Liver (tissue), 9 donors: Measurements from ENCODE around the gene PEX11G. TPM values are rescaled to one million over a fixed set of nuclear protein-coding genes. Genes with fewer than 3 reads are reported as not detected.

Experiments used
- DNase-seq: peaks from one replicate; pipeline ENCODE4 v3.0.0-alpha.2; 2017; ENCODE audit warnings: low spot score
- H3K27ac ChIP-seq, 2 donors: one replicate each; pipeline ENCODE4 v1.7.0; 2013; ENCODE audit warnings: inconsistent platforms in 2 of 2, low read length in 2 of 2, control low read depth in 1 of 2, low read depth in 1 of 2, mild to moderate bottlenecking in 1 of 2
- H3K27me3 ChIP-seq, 4 donors: one replicate each; pipeline versions ENCODE4 v1.6.1 to v1.7.0; 2013; ENCODE audit warnings: low read length in 3 of 4, inconsistent platforms in 1 of 4, mild to moderate bottlenecking in 1 of 4, moderate library complexity in 1 of 4; ENCODE audit not compliant: control insufficient read depth in 4 of 4, insufficient read depth in 4 of 4
- H3K36me3 ChIP-seq, 4 donors: one replicate each; pipeline versions ENCODE4 v1.6.1 to v1.7.0; 2013; ENCODE audit warnings: low read length in 3 of 4, mild to moderate bottlenecking in 3 of 4, low read depth in 1 of 4, moderate library complexity in 1 of 4; ENCODE audit not compliant: control insufficient read depth in 4 of 4, insufficient read depth in 3 of 4
- H3K4me1 ChIP-seq, 4 donors: one replicate each; pipeline versions ENCODE4 v1.6.1 to v1.7.0; 2013; ENCODE audit warnings: low read length in 3 of 4, mild to moderate bottlenecking in 3 of 4, moderate library complexity in 1 of 4; ENCODE audit not compliant: control insufficient read depth in 4 of 4, insufficient read depth in 4 of 4
- H3K4me3 ChIP-seq, 3 donors: one replicate each; pipeline versions ENCODE4 v1.6.1 to v1.7.0; 2013; ENCODE audit warnings: low read length in 3 of 3, control low read depth in 1 of 3, low read depth in 1 of 3, mild to moderate bottlenecking in 1 of 3
- H3K9ac ChIP-seq, 2 donors: one replicate each; pipeline ENCODE4 v1.7.0; 2013; ENCODE audit warnings: low read length in 2 of 2, mild to moderate bottlenecking in 2 of 2, moderate library complexity in 2 of 2, control low read depth in 1 of 2, low read depth in 1 of 2
- H3K9me3 ChIP-seq, 4 donors: one replicate each; pipeline versions ENCODE4 v1.6.1 to v1.7.0; 2013; ENCODE audit warnings: low read length in 3 of 4; ENCODE audit not compliant: control insufficient read depth in 4 of 4
- ATF3 ChIP-seq: IDR thresholded peaks from 2 replicates; pipeline ENCODE4 v1.6.1; 2016; ENCODE audit warnings: antibody characterized with exemption
- CTCF ChIP-seq: fragments of 150-350 bp; IDR thresholded peaks from 2 replicates; pipeline ENCODE4 v1.5.1; 2017; ENCODE audit warnings: improper control_type of control experiment, low read depth, low read length; ENCODE audit not compliant: missing input control
- EGR1 ChIP-seq, 2 donors: IDR thresholded peaks; 2 replicates each; pipeline ENCODE4 v1.6.1; 2016 to 2018; ENCODE audit warnings: antibody characterized with exemption in 2 of 2, low read depth in 2 of 2
- FOXA1 ChIP-seq: IDR thresholded peaks from 2 replicates; pipeline ENCODE4 v1.6.1; 2016; ENCODE audit warnings: antibody characterized with exemption
- FOXA2 ChIP-seq: IDR thresholded peaks from 2 replicates; pipeline ENCODE4 v1.6.1; 2016; ENCODE audit warnings: antibody characterized with exemption
- GABPA ChIP-seq, 2 donors: IDR thresholded peaks in 1 of 2; conservative IDR thresholded peaks in 1 of 2; 2 replicates each; pipeline ENCODE4 v1.6.1; 2016; ENCODE audit warnings: antibody characterized with exemption in 2 of 2, mild to moderate bottlenecking in 1 of 2, moderate library complexity in 1 of 2
- HNF4A ChIP-seq, 2 donors: conservative IDR thresholded peaks; 2 replicates each; pipeline ENCODE4 v1.6.1; 2016; ENCODE audit warnings: antibody characterized with exemption in 2 of 2, mild to moderate bottlenecking in 2 of 2
- HNF4G ChIP-seq: IDR thresholded peaks from 2 replicates; pipeline ENCODE4 v1.6.1; 2016; ENCODE audit warnings: antibody characterized with exemption
- JUND ChIP-seq, 2 donors: IDR thresholded peaks; 2 replicates each; pipeline ENCODE4 v1.6.1; 2016; ENCODE audit warnings: antibody characterized with exemption in 2 of 2
- NR2F2 ChIP-seq: IDR thresholded peaks from 2 replicates; pipeline ENCODE4 v1.6.1; 2016; ENCODE audit warnings: antibody characterized with exemption
- RAD21 ChIP-seq, 2 donors: IDR thresholded peaks; 2 replicates each; pipeline ENCODE4 v1.6.1; 2016; ENCODE audit warnings: antibody characterized with exemption in 2 of 2, mild to moderate bottlenecking in 2 of 2
- REST ChIP-seq: IDR thresholded peaks from 2 replicates; pipeline ENCODE4 v1.6.1; 2016; ENCODE audit warnings: antibody characterized with exemption, mild to moderate bottlenecking
- RXRA ChIP-seq, 2 donors: IDR thresholded peaks; 2 replicates each; pipeline ENCODE4 v1.6.1; 2017 to 2018; ENCODE audit warnings: antibody characterized with exemption in 2 of 2, mild to moderate bottlenecking in 1 of 2
- SP1 ChIP-seq: IDR thresholded peaks from 2 replicates; pipeline ENCODE4 v1.6.1; 2018; ENCODE audit warnings: antibody characterized with exemption, mild to moderate bottlenecking
- TAF1 ChIP-seq: conservative IDR thresholded peaks from 2 replicates; pipeline ENCODE4 v1.6.1; 2016; ENCODE audit warnings: antibody characterized with exemption, mild to moderate bottlenecking
- YY1 ChIP-seq: IDR thresholded peaks from 2 replicates; pipeline ENCODE4 v1.6.1; 2016; ENCODE audit warnings: antibody characterized with exemption, mild to moderate bottlenecking
- ZBTB33 ChIP-seq: IDR thresholded peaks from 2 replicates; pipeline ENCODE4 v1.6.1; 2016; ENCODE audit warnings: antibody characterized with exemption
- whole genome bisulfite sequencing: extraction: QIAGEN DNeasy Blood & Tissue Kit; methylation state at CpG from one replicate; pipeline ENCODE4 v1.1.7; 2013; 5-methylcytosine and 5-hydroxymethylcytosine counted together
- polyA plus RNA-seq, 2 donors: library from polyadenylated mRNA; stranded (reverse) in 1 of 2; unstranded in 1 of 2; fragments of 200-250 nt in 1 of 2; fragments of >200 nt in 1 of 2; fragmentation: Nextera tagmentation in 1 of 2; extraction: Ambion mirVana in 1 of 2; gene quantifications; one replicate each; pipeline versions ENCODE4 v1.2.1 to v1.2.3, GENCODE V29; 2013 to 2015
- total RNA-seq, 2 donors: library from RNA; depleted of rRNA; stranded (reverse); fragments of >200 nt; gene quantifications; one replicate each; pipeline ENCODE4 v1.2.3, GENCODE V29; 2014
- donor health status: healthy.
- donor health status: healthy.
- donor health status: healthy.
- donor health status: healthy.
- donor health status: healthy.

The PEX11G gene
- total and polyA plus RNA-seq, 4 donors = 1.9 to 10.9 (median 8.2) TPM

- TF ChIP-seq FOXA2 (no peak), FOXA1 (no peak), JUND (IDR thresholded peaks at IDR 0.05) (no peak), EGR1 (IDR thresholded peaks at IDR 0.05; ENCODE audit: low read depth in 2 of 2) (no peak), ZBTB33 (no peak), REST (no peak)
- H3K4me3 ChIP-seq = peak overlapping the region; percentile 49 to 72 (median 69)
- peaks cover 9 to 43% (median 34%) of the 10 kb centered on the region in 4 donors for H3K4me1 ChIP-seq
- WGBS = 9% methylated on average over 23 of the region's 23 CpGs
- peak overlapping the region; percentile 21 to 81 for H3K9ac ChIP-seq
- no peaks in the 10 kb centered on the region for H3K27me3 ChIP-seq
- no peaks in the 10 kb centered on the region for H3K9me3 ChIP-seq
- H3K36me3 ChIP-seq = peaks cover 0 to 5% (median 3%) of the 10 kb centered on the region in 4 donors
- H3K27ac ChIP-seq = peak overlapping the region in 1 of 2 donors; percentile 7
- DNase-seq = no peak
Measured at GRCh38 chr19:7522923-7523667, 34.3 kb upstream of the PEX11G start.

GRCh38 chr19:7522072-7522922 is 33.5 kb upstream of the PEX11G start, which contains the start of gene MCOLN1:
TSS of gene MCOLN1 (plus strand) at chr19:7522624. CDS start at chr19:7522751, 127 bp downstream.
- peak within 1 kb of the TSS; percentile 21 to 81 for H3K9ac ChIP-seq
- DNase-seq = peak; percentile 100
- H3K27ac ChIP-seq = peak within 1 kb of the TSS; percentile 12 to 62
- under 1% methylated on average over 65 of the region's 65 CpGs for WGBS
- H3K9me3 ChIP-seq = no peaks in the 10 kb centered on the region
- H3K4me3 ChIP-seq = peak within 1 kb of the TSS; percentile 49 to 72 (median 69)
- H3K27me3 ChIP-seq = no peaks in the 10 kb centered on the region
- peaks cover 0 to 5% (median 3%) of the 10 kb centered on the region in 4 donors for H3K36me3 ChIP-seq
- H3K4me1 ChIP-seq = peaks cover 9 to 43% (median 34%) of the 10 kb centered on the region in 4 donors
- TF ChIP-seq TAF1 = no peak
- no peak for TF ChIP-seq ATF3
- peak in 1 of 2 donors; percentile 61 for TF ChIP-seq EGR1 (IDR thresholded peaks at IDR 0.05; ENCODE audit: low read depth in 2 of 2)
- peak; percentile 77 for TF ChIP-seq NR2F2
- peak in 1 of 2 donors; percentile 71 for TF ChIP-seq GABPA (IDR thresholded peaks at IDR 0.05 in 1 of 2, conservative IDR thresholded peaks at IDR 0.05 in 1 of 2)
- no peak for TF ChIP-seq CTCF
- TF ChIP-seq RXRA (IDR thresholded peaks at IDR 0.05) = peak; percentile 67 to 79
- TF ChIP-seq SP1 = peak; percentile 76
- TF ChIP-seq ZBTB33 = no peak
- no peak for TF ChIP-seq HNF4G
- TF ChIP-seq HNF4A (conservative IDR thresholded peaks at IDR 0.05) = peak; percentile 28 to 33
- TF ChIP-seq RAD21 (IDR thresholded peaks at IDR 0.05) = peak in 1 of 2 donors; percentile 51
- peak; percentile 11 for TF ChIP-seq FOXA1
- no peak for TF ChIP-seq JUND (IDR thresholded peaks at IDR 0.05)
- peak; percentile 96 for TF ChIP-seq YY1
